Raji (cell line): Measurements from ENCODE around the gene GALNT10.

Experiments used
- POLR2A ChIP-seq: IDR thresholded peaks from 2 replicates; pipeline ENCODE4 v1.6.1; 2011; ENCODE audit warnings: low read depth, low read length, control low read depth; ENCODE audit not compliant: insufficient read depth

The GALNT10 gene

GRCh38 chr5:154409230-154409840, 218.8 kb downstream of the GALNT10 start:
- TF ChIP-seq POLR2A, result no peak

DNA sequence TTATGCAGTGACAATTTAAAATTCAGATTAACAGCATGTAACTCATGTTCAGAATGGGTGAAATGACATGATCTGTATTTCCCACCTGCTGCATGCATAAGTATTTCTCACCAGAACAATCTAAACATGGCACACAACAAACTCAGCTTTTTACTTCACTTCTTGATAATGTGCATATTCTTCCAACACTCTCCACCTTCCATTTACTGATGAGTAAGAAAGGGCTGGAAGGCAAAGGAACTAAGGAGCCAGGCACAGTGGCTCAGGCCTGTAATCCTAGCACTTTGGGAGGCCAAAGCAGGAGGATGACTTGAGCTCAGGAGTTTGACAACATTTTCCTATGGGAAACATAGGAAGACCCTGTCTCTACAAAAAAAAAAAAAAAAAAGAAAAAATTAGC, 219.5 kb downstream of the GALNT10 start:
- no peak for TF ChIP-seq POLR2A

DNA sequence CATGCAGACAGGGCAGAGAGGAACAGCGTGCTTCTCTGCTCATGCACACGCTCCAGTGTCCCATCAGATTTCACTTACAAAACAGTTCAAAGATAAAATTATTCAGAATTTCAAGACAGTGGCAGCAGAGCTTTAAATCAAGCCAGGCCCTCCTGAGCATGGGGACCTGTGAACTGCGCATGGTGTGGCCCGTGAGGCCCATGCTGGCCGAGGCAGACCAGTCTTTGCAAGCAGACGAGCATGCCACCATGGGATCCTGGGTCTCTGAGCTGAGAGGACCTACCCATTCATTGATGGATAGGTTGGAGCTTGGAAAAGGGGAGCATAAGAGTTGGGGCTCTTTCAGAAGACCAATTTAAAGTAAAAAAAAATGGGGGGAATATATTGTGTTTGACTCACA, 220.3 kb downstream of the GALNT10 start:
- TF ChIP-seq POLR2A, result no peak

- no peak for TF ChIP-seq POLR2A
Measured at GRCh38 chr5:154411338-154411737, 220.8 kb downstream of the GALNT10 start.

- TF ChIP-seq POLR2A, result no peak
Measured at GRCh38 chr5:154412316-154412715, 221.8 kb downstream of the GALNT10 start.

DNA sequence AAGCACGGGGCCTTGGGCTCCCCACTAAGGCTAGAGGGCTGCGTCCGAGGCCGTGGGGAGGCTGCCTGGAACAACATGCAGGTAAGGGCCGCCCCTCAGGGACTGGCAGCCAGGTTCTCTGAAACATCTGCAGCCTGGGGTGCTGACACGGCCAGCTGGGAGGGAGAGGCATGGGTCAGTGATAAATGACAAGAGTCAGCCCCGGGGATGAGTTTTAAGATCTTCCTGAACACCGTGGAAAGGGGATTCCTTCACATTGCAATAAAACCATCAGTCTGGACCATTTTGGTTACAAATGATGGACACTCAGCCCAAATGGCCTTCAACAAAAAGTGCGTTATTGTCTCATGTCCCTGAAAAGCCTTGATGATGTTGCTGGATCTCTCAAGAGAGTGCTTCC, 222.4 kb downstream of the GALNT10 start:
- no peak for TF ChIP-seq POLR2A

- no peak for TF ChIP-seq POLR2A
Measured at GRCh38 chr5:154415114-154415513, 224.6 kb downstream of the GALNT10 start.

DNA sequence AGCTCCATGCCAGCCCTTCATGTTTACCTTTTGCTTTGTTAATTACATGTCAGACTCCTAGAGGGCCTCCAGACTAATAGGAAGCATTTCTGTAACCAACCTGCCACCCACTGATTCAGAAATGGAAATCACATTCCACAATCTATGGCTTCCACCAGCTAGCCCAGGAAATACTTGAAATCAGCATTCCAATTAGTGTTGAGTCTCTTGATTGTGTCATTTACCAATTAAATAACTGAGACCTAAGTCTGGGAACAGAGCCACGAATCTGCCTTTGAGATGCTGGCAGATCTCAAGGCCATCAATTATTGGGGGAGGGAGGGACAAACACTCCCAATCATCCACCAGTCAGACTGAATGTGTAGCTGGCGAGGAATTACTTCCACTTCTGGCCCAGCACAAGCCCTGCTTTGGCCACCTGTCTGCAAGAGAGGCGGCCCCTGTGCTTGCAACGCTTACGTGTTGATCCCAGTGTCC, 227.8 kb downstream of the GALNT10 start:
- TF ChIP-seq POLR2A, result no peak

DNA sequence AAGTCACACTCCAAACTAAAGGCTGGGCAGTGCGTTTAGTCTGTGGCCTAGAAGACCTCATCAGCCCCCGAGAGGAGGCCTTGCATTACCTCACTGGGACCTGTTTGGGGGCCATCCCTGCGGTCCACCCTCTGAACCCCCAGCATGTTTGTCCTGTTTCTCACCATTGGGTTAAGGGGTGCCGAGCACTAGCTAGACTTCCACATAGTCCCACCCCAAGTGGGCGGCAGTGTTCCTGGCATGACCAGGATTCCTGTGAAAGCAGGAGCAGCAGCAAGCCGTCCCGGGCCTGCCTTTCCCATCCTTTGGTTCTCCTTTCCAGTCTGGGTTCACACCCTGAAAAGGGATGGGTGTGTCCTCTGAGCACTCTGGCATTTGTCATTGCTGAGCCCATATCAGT, 228.7 kb downstream of the GALNT10 start:
- TF ChIP-seq POLR2A, result no peak

- no peak for TF ChIP-seq POLR2A
Measured at GRCh38 chr5:154421868-154422267, 231.3 kb downstream of the GALNT10 start.

DNA sequence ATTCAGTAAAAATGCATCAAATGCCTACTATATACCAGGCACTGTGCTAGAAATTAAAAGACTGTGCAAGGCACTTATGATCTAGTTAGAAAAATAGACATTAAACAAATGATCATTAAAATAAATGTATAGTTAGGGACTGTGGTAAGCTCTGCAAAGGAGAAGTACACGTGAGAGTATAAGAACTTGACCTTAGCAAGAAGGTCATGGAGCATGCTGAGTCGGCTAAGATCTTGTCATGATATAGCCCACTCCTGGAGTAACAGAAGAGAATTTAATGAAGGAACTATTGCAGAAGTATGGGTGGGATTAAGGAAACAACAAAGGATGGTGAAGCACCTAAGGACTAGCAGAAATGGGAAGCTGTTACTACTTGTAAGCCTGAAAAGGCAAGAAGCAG, 231.8 kb downstream of the GALNT10 start:
- TF ChIP-seq POLR2A, result no peak

GRCh38 chr5:154428208-154428607, 237.7 kb downstream of the GALNT10 start:
- no peak for TF ChIP-seq POLR2A

GRCh38 chr5:154429341-154429740, 238.8 kb downstream of the GALNT10 start:
- no peak for TF ChIP-seq POLR2A

DNA sequence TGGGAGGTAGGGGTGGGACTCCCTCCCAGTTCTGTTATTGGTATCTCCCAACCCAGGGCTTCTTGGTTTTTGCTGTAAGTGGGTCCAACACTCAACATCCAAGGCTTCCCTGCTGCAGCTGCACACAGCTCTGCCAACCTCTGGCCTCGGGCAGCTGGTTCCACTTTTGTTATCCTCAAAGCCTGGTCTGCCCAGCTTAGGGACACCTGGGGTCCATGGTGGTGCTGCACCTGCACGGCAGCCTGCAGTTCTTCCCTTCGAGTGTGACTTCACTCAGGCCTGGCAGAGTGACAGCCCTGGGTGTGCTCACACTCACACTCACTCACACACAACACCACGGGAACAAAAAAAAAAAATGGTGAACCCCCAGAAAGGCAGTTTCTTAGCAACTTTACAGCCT, 239.9 kb downstream of the GALNT10 start:
- TF ChIP-seq POLR2A, result no peak

GRCh38 chr5:154430961-154431630, 240.6 kb downstream of the GALNT10 start:
- TF ChIP-seq POLR2A, result no peak

DNA sequence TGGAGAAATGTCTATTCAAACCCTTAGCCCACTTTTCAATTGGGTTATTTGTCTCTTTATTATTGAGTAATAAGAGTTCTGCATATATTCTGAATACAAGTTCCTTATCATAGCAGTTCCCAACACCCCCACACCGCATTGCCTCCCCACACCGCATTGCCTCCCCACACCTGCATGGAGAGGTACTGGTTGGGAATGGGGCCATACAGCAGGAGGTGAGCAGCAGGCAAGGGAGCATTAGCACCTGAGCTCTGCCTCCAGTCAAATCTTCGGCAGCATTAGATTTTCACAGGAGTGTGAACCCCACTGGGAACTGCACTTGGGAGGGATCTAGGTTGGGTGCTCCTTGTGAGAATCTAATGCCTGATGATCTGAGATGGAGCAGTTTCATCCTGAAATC, 244.7 kb downstream of the GALNT10 start:
- no peak for TF ChIP-seq POLR2A
